H1 (cell line): Measurements from ENCODE around the gene VPS11. TPM values are rescaled to one million over a fixed set of nuclear protein-coding genes. Genes with fewer than 3 reads are reported as not detected.

Experiments
- CTCF ChIA-PET: fragments of 300-600 bp; sonication (Branson Sonifier 250); formaldehyde crosslinking; loops from one replicate; lab custom pipeline; 2021; ENCODE audit not compliant: partially characterized antibody; lab: Charles Lee
- POLR2A ChIA-PET: fragments of 300-600 bp; sonication (Branson Sonifier 250); formaldehyde crosslinking; loops from one replicate; lab custom pipeline; 2021; ENCODE audit warnings: inconsistent platforms; ENCODE audit not compliant: partially characterized antibody; lab: Charles Lee
- DNase-seq, 2 experiments: peaks; one replicate each; pipeline versions ENCODE4 v3.0.0 to v3.0.0-alpha.2; 2010 to 2022; ENCODE audit warnings: low spot score in 2 of 2, low read depth in 1 of 2, mixed read lengths in 1 of 2
- FAIRE-seq: peaks from 2 replicates; lab custom pipeline; 2011; peaks lifted over from hg19 to GRCh38; lab: Jason Lieb, UNC
- H2AFZ ChIP-seq: 2 replicates; pipeline ENCODE4 v1.8.1; 2012; ENCODE audit warnings: low read length, inconsistent platforms
- H2AK5ac ChIP-seq: 2 replicates; pipeline ENCODE4 v1.6.1; 2013; ENCODE audit warnings: low read depth, low read length
- H2BK120ac ChIP-seq: replicated peaks from 2 replicates; pipeline ENCODE3; 2013; ENCODE audit warnings: low read depth, low read length, inconsistent platforms
- H2BK12ac ChIP-seq: 2 replicates; pipeline ENCODE4 v1.6.1; 2013; ENCODE audit warnings: low read depth, low read length
- H2BK15ac ChIP-seq: 2 replicates; pipeline ENCODE4 v1.6.1; 2013; ENCODE audit warnings: low read length
- H2BK20ac ChIP-seq: 2 replicates; pipeline ENCODE4 v1.6.1; 2013; ENCODE audit warnings: low read length
- H2BK5ac ChIP-seq: 2 replicates; pipeline ENCODE4 v1.6.1; 2013; ENCODE audit warnings: low read depth, low read length
- H3K14ac ChIP-seq: 2 replicates; pipeline ENCODE4 v1.6.1; 2013; ENCODE audit warnings: inconsistent platforms; ENCODE audit not compliant: insufficient read length
- H3K18ac ChIP-seq: 2 replicates; pipeline ENCODE4 v1.6.1; 2013; ENCODE audit warnings: low read length; ENCODE audit errors: extremely low read depth
- H3K23ac ChIP-seq: 2 replicates; pipeline ENCODE4 v1.6.1; 2013; ENCODE audit warnings: inconsistent platforms; ENCODE audit not compliant: insufficient read length
- H3K23me2 ChIP-seq: 2 replicates; pipeline ENCODE4 v1.6.1; 2013; ENCODE audit warnings: low read depth, low read length
- H3K27ac ChIP-seq: 2 replicates; pipeline ENCODE4 v1.6.1; 2011; ENCODE audit warnings: low read depth, low read length, inconsistent platforms
- H3K27me3 ChIP-seq, 4 experiments: replicated peaks in 1 of 4; 1 replicate in 1 of 4; 2 replicates in 3 of 4; pipeline versions ENCODE4 v1.6.1 to v1.8.1; 2011 to 2013; ENCODE audit warnings: low read length in 3 of 4, mild to moderate bottlenecking in 3 of 4, inconsistent platforms in 2 of 4, mixed read lengths in 2 of 4, moderate library complexity in 1 of 4; ENCODE audit not compliant: control insufficient read depth in 3 of 4, insufficient read depth in 3 of 4; ENCODE audit errors: extremely low read depth in 1 of 4
- H3K36me3 ChIP-seq, 4 experiments: 2 replicates each; pipeline versions ENCODE4 v1.6.1 to v1.8.1; 2011 to 2013; ENCODE audit warnings: mild to moderate bottlenecking in 4 of 4, low read length in 3 of 4, moderate library complexity in 2 of 4, control low read depth in 1 of 4, inconsistent platforms in 1 of 4; ENCODE audit not compliant: insufficient read depth in 4 of 4, control insufficient read depth in 2 of 4
- H3K4ac ChIP-seq: replicated peaks from 2 replicates; pipeline ENCODE3; 2013; ENCODE audit warnings: low read length, low read depth, mixed read lengths, inconsistent platforms; ENCODE audit not compliant: insufficient read length
- H3K4me1 ChIP-seq, 4 experiments: replicated peaks in 1 of 4; 1 replicate in 1 of 4; 2 replicates in 3 of 4; pipeline versions ENCODE4 v1.6.1 to v1.8.1; 2011 to 2013; ENCODE audit warnings: low read length in 3 of 4, inconsistent platforms in 2 of 4, mixed read lengths in 1 of 4; ENCODE audit not compliant: insufficient read depth in 4 of 4, control insufficient read depth in 3 of 4
- H3K4me2 ChIP-seq, 2 experiments: 2 replicates each; pipeline versions ENCODE4 v1.6.1 to v1.8.1; 2011 to 2013; ENCODE audit warnings: low read depth in 2 of 2, low read length in 2 of 2, control low read depth in 1 of 2, inconsistent platforms in 1 of 2, mild to moderate bottlenecking in 1 of 2; ENCODE audit not compliant: insufficient read depth in 1 of 2
- H3K4me3 ChIP-seq, 4 experiments: fragments of 200-600, 300-600 bp in 1 of 4; sonication (generic), shearing (Covaris generic), sonication (Bioruptor Twin) in 1 of 4; 2 replicates each; pipeline versions ENCODE4 v1.5.1 to v1.8.1; 2011 to 2016; ENCODE audit warnings: low read length in 4 of 4, low read depth in 3 of 4, control low read depth in 2 of 4, inconsistent platforms in 2 of 4, mild to moderate bottlenecking in 2 of 4, mixed read lengths in 1 of 4, moderate library complexity in 1 of 4; ENCODE audit not compliant: insufficient read depth in 2 of 4; ENCODE audit errors: extremely low read depth in 1 of 4
- H3K56ac ChIP-seq: replicated peaks from 2 replicates; pipeline ENCODE3; 2013; ENCODE audit warnings: low read depth, mild to moderate bottlenecking, mixed read lengths, low read length, inconsistent platforms; ENCODE audit not compliant: insufficient read length
- H3K79me1 ChIP-seq: 2 replicates; pipeline ENCODE4 v1.6.1; 2013; ENCODE audit warnings: low read depth, low read length, control low read depth
- H3K79me2 ChIP-seq, 2 experiments: 2 replicates each; pipeline versions ENCODE4 v1.6.1 to v1.8.1; 2012 to 2013; ENCODE audit warnings: low read length in 2 of 2, mild to moderate bottlenecking in 2 of 2, inconsistent platforms in 1 of 2; ENCODE audit not compliant: insufficient read depth in 2 of 2, control insufficient read depth in 1 of 2
- H3K9ac ChIP-seq, 4 experiments: replicated peaks in 1 of 4; 1 replicate in 1 of 4; 2 replicates in 3 of 4; pipeline versions ENCODE4 v1.6.1 to v1.8.1; 2011 to 2013; ENCODE audit warnings: low read depth in 3 of 4, low read length in 3 of 4, control low read depth in 2 of 4, mild to moderate bottlenecking in 2 of 4, moderate library complexity in 2 of 4, inconsistent platforms in 1 of 4; ENCODE audit errors: extremely low read depth in 1 of 4
- H3K9me3 ChIP-seq, 2 experiments: 2 replicates each; pipeline versions ENCODE4 v1.6.1 to v1.8.1; 2012 to 2013; ENCODE audit warnings: mild to moderate bottlenecking in 2 of 2, moderate library complexity in 2 of 2, control low read depth in 1 of 2, inconsistent platforms in 1 of 2, low read depth in 1 of 2, low read length in 1 of 2, mixed read lengths in 1 of 2; ENCODE audit not compliant: insufficient read depth in 2 of 2
- H4K20me1 ChIP-seq, 2 experiments: replicated peaks in 1 of 2; 2 replicates each; pipeline versions ENCODE3 to v1.8.1; 2011 to 2013; ENCODE audit warnings: inconsistent platforms in 2 of 2, low read length in 2 of 2, mild to moderate bottlenecking in 1 of 2; ENCODE audit not compliant: insufficient read depth in 2 of 2, control insufficient read depth in 1 of 2
- H4K5ac ChIP-seq: 2 replicates; pipeline ENCODE4 v1.6.1; 2013; ENCODE audit warnings: low read length, low read depth, mixed read lengths, inconsistent platforms; ENCODE audit not compliant: insufficient read length
- H4K8ac ChIP-seq: 2 replicates; pipeline ENCODE4 v1.8.0; 2013; ENCODE audit warnings: mild to moderate bottlenecking, moderate library complexity, low read length, inconsistent platforms; ENCODE audit not compliant: insufficient read depth; ENCODE audit errors: extremely low read depth
- H4K91ac ChIP-seq: replicated peaks from 2 replicates; pipeline ENCODE3; 2013; ENCODE audit warnings: low read length, mixed read lengths, inconsistent platforms; ENCODE audit not compliant: insufficient read length
- KDM5A ChIP-seq: fragments of 200-600 bp; IDR thresholded peaks from 2 replicates; pipeline ENCODE4 v1.7.1; 2012; ENCODE audit warnings: mild to moderate bottlenecking, low read length, inconsistent platforms, mixed read lengths
- POLR2A ChIP-seq, 2 experiments: IDR thresholded peaks; 1 replicate in 1 of 2; 2 replicates in 1 of 2; pipeline ENCODE4 v1.6.1; 2011; ENCODE audit warnings: low read depth in 2 of 2, low read length in 2 of 2, mild to moderate bottlenecking in 2 of 2; ENCODE audit errors: control extremely low read depth in 1 of 2
- POU5F1 ChIP-seq: IDR thresholded peaks from 2 replicates; pipeline ENCODE4 v1.6.1; 2011; ENCODE audit warnings: low read depth, mild to moderate bottlenecking, low read length, moderate library complexity
- SP4 ChIP-seq: IDR thresholded peaks from 2 replicates; pipeline ENCODE4 v1.6.1; 2012; ENCODE audit warnings: low read length, inconsistent platforms
- SRF ChIP-seq: IDR thresholded peaks from 2 replicates; pipeline ENCODE4 v1.6.1; 2011; ENCODE audit warnings: mild to moderate bottlenecking, low read depth, low read length, moderate library complexity
- TBP ChIP-seq: IDR thresholded peaks from 2 replicates; pipeline ENCODE4 v1.6.1; 2011; ENCODE audit warnings: low read depth, low read length, improper control_type of control experiment
- ZNF274 ChIP-seq: IDR thresholded peaks from 2 replicates; pipeline ENCODE4 v1.7.0; 2012; ENCODE audit warnings: low read length, borderline replicate concordance; ENCODE audit errors: extremely low read depth
- WGBS, 2 experiments: shearing (Covaris generic) in 1 of 2; methylation state at CpG; one replicate each; pipeline versions ENCODE4 v1.1.6 to v1.1.7; 2013 to 2015; ENCODE audit warnings: low lambda C conversion rate in 2 of 2, mixed read lengths in 2 of 2, inconsistent platforms in 1 of 2, low coverage in 1 of 2, missing lambda C conversion rate in 1 of 2; ENCODE audit not compliant: insufficient replicate concordance in 2 of 2, insufficient coverage in 1 of 2, insufficient read length in 1 of 2; ENCODE audit errors: extremely low coverage in 1 of 2, missing lambda C conversion rate in 1 of 2; 5-methylcytosine and 5-hydroxymethylcytosine counted together
- polyA plus RNA-seq, 7 experiments: library from polyadenylated mRNA; depleted of rRNA in 3 of 7; stranded (reverse) in 5 of 7; unstranded in 2 of 7; fragments of >200 nt in 5 of 7; fragments of 200-250 nt in 2 of 7; gene quantifications; 1 replicate in 5 of 7; 2 replicates in 1 of 7; 4 replicates in 1 of 7; pipeline versions ENCODE4 v1.2.1 to v1.2.3, GENCODE V29; 2011 to 2013; ENCODE audit warnings: missing spikeins in 2 of 7, mixed read lengths in 2 of 7
- total RNA-seq: library from RNA; stranded (reverse); fragmentation: NEBNext Ultra II Directional; extraction: Animal tissue kit (Norgen Biotek cat#: 25700); gene quantifications from 2 replicates; pipeline ENCODE4 v1.2.1, GENCODE V29; 2021
- TF ChIP-seq, protein P1 (sequence below): IDR thresholded peaks from 2 replicates; pipeline ENCODE4 v1.6.1; 2011; ENCODE audit warnings: low read length, improper control_type of control experiment

Gene VPS11
- total and polyA plus RNA-seq, 2 of the 8 experiments (the other 6 are each of a cell fraction or from before 2014, with no cell fraction given) = 13.1 to 15.5 TPM

DNA sequence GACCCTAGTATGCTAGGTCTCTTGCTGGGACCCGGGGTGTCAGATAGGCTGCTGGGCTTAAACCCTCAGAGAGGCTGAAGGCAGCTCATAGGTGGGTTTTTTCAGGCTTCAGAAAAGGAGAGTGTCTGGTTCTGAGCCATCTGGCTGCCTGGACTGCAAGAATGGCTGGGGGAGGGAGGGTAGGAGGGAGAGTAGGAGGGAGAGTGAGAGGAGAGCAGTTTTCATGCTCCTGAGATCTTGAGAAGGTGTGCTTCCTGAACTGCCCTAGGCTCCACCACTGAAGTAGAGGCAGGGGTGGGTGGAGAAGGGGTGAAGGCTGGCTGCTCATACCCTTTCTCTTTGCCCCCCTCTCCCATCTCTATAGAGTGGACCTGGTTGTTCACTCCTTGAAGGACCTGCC, 21.7 kb downstream of the VPS11 start:
- H2BK5ac ChIP-seq = no peak overlapping the region
- H2AK5ac ChIP-seq = no peak overlapping the region
- no peak overlapping the region for H4K91ac ChIP-seq
- no peak overlapping the region for H3K4me2 ChIP-seq
- ChIA-PET CTCF (interaction anchor here (0.6 kb wide), 1 partner anchor 82 kb away, joined by 3 read pairs; no protein-coding TSS in a partner anchor), POLR2A (interaction anchor here (0.6 to 9.2 kb wide), 5 partner anchors 7 to 1393 kb away, joined by 3 to 141 read pairs (median 4); partner anchors contain the start of gene C2CD2L)
- H2BK120ac ChIP-seq = no peak overlapping the region
- no peak overlapping the region for H3K56ac ChIP-seq
- TF ChIP-seq TBP = no peak
- no peak for TF ChIP-seq SP4
- TF ChIP-seq SRF = no peak
- no peak for TF ChIP-seq POU5F1
- TF ChIP-seq ZNF274 = no peak
- TF ChIP-seq, protein P1, sequence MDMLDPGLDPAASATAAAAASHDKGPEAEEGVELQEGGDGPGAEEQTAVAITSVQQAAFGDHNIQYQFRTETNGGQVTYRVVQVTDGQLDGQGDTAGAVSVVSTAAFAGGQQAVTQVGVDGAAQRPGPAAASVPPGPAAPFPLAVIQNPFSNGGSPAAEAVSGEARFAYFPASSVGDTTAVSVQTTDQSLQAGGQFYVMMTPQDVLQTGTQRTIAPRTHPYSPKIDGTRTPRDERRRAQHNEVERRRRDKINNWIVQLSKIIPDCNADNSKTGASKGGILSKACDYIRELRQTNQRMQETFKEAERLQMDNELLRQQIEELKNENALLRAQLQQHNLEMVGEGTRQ = no peak
- TF ChIP-seq KDM5A = no peak
- TF ChIP-seq POLR2A (IDR thresholded peaks at IDR 0.05; ENCODE audit: control extremely low read depth in 1 of 2, low read depth in 2 of 2, low read length in 2 of 2) = no peak
- H2BK12ac ChIP-seq = no peak overlapping the region
- peaks cover 3 to 40% (median 14%) of the 10 kb centered on the region in 4 experiments; a peak in 5 of 8 replicates for H3K36me3 ChIP-seq
- no peaks in the 10 kb centered on the region for H3K9me3 ChIP-seq
- H3K79me2 ChIP-seq = peaks cover 18 to 41% of the 10 kb centered on the region in 2 experiments
- H2AFZ ChIP-seq = no peak overlapping the region
- no peak overlapping the region for H3K18ac ChIP-seq
- H3K23ac ChIP-seq = no peak overlapping the region
- no peak overlapping the region for H2BK20ac ChIP-seq
- no peaks in the 10 kb centered on the region for H3K27me3 ChIP-seq
- H3K4me1 ChIP-seq = peaks cover 0 to 16% (median 4%) of the 10 kb centered on the region in 4 experiments; a peak in 6 of 7 replicates
- H4K8ac ChIP-seq = no peak overlapping the region
- no peak overlapping the region; a peak in 1 of 7 replicates for H3K9ac ChIP-seq
- no peak for DNase-seq
- no peak overlapping the region for H4K5ac ChIP-seq
- H3K4ac ChIP-seq = no peak overlapping the region
- no peak overlapping the region for H2BK15ac ChIP-seq
- peaks cover 17% of the 10 kb centered on the region in 2 experiments for H4K20me1 ChIP-seq
- no peak overlapping the region for H3K4me3 ChIP-seq
- H3K79me1 ChIP-seq = peaks cover 16% of the 10 kb centered on the region
- no peak for FAIRE-seq
- H3K23me2 ChIP-seq = peaks cover 9% of the 10 kb centered on the region; the same call in 1 of the 2 replicates
- WGBS, 2 experiments = 82% methylated on average over 1 of the region's 1 CpG; no CpG with 5 or more reads in 1 of the 2 experiments
- H3K14ac ChIP-seq = no peak overlapping the region
- H3K27ac ChIP-seq = no peak overlapping the region
